Skeletal muscle tissue (tissue), 4 donors: ENCODE measurements around the gene SLC25A22. TPM values are rescaled to one million over a fixed set of nuclear protein-coding genes. Genes with fewer than 3 reads are reported as not detected.

ENCODE experiments used
- H3K27ac ChIP-seq: one replicate; pipeline ENCODE4 v1.7.0; 2013; ENCODE audit warnings: mild to moderate bottlenecking, low read depth, low read length, inconsistent platforms
- H3K27me3 ChIP-seq, 3 donors: one replicate each; pipeline ENCODE4 v1.7.0; 2013; ENCODE audit warnings: low read length in 3 of 3; ENCODE audit not compliant: control insufficient read depth in 3 of 3, insufficient read depth in 3 of 3
- H3K36me3 ChIP-seq, 3 donors: one replicate each; pipeline ENCODE4 v1.7.0; 2013; ENCODE audit warnings: low read length in 3 of 3; ENCODE audit not compliant: control insufficient read depth in 3 of 3, insufficient read depth in 3 of 3
- H3K4me1 ChIP-seq, 3 donors: one replicate each; pipeline ENCODE4 v1.7.0; 2013; ENCODE audit warnings: low read length in 3 of 3, mild to moderate bottlenecking in 3 of 3; ENCODE audit not compliant: control insufficient read depth in 3 of 3, insufficient read depth in 3 of 3
- H3K4me3 ChIP-seq, 3 donors: one replicate each; pipeline ENCODE4 v1.7.0; 2013; ENCODE audit warnings: low read length in 3 of 3
- H3K9ac ChIP-seq, 3 donors: one replicate each; pipeline ENCODE4 v1.7.0; 2013; ENCODE audit warnings: low read length in 3 of 3, mild to moderate bottlenecking in 3 of 3, moderate library complexity in 2 of 3, low read depth in 1 of 3
- H3K9me3 ChIP-seq, 3 donors: one replicate each; pipeline ENCODE4 v1.7.0; 2013; ENCODE audit warnings: low read length in 3 of 3; ENCODE audit not compliant: control insufficient read depth in 3 of 3
- total RNA-seq: library from RNA; depleted of rRNA; stranded (reverse); fragments of >200 nt; gene quantifications from one replicate; pipeline ENCODE4 v1.2.3, GENCODE V29; 2014
- donor health status: Osteomylitis.

Gene SLC25A22
- total RNA-seq, 1 donor from 2014 or later = 2.6 TPM

- Histone ChIP-seq H3K27me3 (peaks cover 13 to 63% (median 26%) of the 10 kb centered on the region in 3 donors), H3K4me1 (peaks cover 54 to 75% (median 57%) of the 10 kb centered on the region in 3 donors), H3K9me3 (no peaks in the 10 kb centered on the region), H3K36me3 (peaks cover 12 to 20% (median 15%) of the 10 kb centered on the region in 3 donors), H3K9ac (peak overlapping the region in 1 of 3 donors; percentile 62), H3K27ac (peak overlapping the region; percentile 25), H3K4me3 (peak overlapping the region in 1 of 3 donors; percentile 49)
Measured at GRCh38 chr11:828506-829175, 30.6 kb upstream of the SLC25A22 start.

DNA sequence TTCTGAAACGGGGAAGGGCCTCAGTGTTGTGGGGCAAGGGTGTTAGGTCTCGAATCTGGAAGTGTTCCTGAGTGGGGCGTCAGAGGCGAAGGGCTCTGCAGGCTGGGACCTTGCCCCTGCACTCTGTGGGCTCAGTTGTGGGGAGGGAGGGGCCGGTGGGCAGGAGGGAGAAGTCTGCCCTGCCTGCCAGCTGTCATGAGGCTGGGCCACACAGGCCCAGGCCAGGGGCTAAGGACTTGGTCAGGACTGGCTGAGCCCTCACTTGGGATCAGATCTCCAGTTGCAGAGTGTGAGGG lies 29.8 kb upstream of the SLC25A22 start, which contains the start of gene CRACR2B:
CRACR2B (plus strand) TSS at position 23 of the 296 bp plus-strand sequence. CDS start 689 bp downstream, outside the sequence.
- H3K36me3 ChIP-seq = peaks cover 12 to 20% (median 19%) of the 10 kb centered on the region in 3 donors
- peaks cover 54 to 74% (median 55%) of the 10 kb centered on the region in 3 donors for H3K4me1 ChIP-seq
- H3K9me3 ChIP-seq = no peaks in the 10 kb centered on the region
- H3K4me3 ChIP-seq = peak within 1 kb of the TSS; percentile 7 to 52 (median 49)
- peaks cover 13 to 63% (median 26%) of the 10 kb centered on the region in 3 donors for H3K27me3 ChIP-seq
- H3K27ac ChIP-seq = peak within 1 kb of the TSS; percentile 40
- H3K9ac ChIP-seq = peak within 1 kb of the TSS; percentile 43 to 62 (median 45)

DNA sequence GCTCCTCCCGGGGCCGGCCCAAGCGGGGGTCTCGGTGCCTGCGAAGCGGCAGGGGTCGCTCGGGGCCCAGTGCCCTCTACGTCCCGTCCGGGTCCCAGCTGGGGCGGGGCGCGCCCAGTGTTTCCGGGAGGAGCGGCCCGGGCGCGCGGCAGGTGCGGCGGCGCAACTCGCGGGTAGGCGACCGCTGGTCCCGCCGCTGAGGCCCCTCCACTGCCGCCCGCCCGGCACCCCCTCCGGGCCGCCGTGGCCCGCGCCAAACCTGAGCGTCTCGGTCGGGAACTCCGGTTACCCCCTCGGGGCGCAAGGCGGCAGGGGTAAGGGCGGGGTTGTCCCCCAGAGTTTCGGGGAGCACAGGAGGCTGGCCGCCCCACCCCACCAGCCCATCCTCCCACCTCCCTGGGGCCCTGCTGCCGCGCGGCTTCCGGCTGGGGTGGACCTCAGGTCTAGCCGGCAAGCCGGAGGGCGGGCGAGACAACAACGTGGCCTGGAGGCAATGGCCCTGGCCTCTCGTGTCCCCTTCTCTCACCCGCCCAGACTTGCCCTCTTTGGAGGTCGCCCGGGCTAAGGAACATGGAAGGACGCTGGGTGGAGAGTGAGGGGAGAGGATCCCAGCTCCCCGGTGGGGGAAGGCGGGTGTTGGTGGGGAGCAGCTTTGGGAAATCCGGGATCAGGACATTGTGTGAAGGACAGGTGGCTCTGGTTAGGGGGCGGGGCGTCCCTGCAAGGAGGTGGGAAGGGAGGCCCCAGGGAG lies 29.2 kb upstream of the SLC25A22 start:
- H3K36me3 ChIP-seq = peaks cover 12 to 22% (median 20%) of the 10 kb centered on the region in 3 donors
- peak overlapping the region; percentile 7 to 52 (median 49) for H3K4me3 ChIP-seq
- peaks cover 54 to 75% (median 56%) of the 10 kb centered on the region in 3 donors for H3K4me1 ChIP-seq
- peaks cover 13 to 63% (median 26%) of the 10 kb centered on the region in 3 donors for H3K27me3 ChIP-seq
- H3K9me3 ChIP-seq = no peaks in the 10 kb centered on the region
- peak overlapping the region; percentile 40 for H3K27ac ChIP-seq
- peak overlapping the region; percentile 43 to 62 (median 45) for H3K9ac ChIP-seq

DNA sequence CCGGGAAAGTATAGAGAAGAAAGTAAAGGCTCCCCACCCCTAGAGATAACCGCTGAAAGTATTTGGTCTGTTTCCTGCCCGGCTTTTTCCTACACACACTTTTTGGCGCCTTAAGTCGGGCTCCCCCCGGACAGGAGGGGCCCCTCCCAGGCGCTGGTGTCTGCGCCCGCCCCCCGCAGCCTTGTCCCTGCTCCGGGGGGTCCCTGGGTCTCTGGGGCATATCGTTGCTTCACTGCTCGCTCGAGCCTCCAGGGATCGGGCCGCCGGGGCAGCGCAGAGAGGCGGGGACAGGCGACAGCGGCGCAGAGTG lies 28.7 kb upstream of the SLC25A22 start:
- Histone ChIP-seq H3K4me1 (peaks cover 54 to 75% (median 56%) of the 10 kb centered on the region in 3 donors), H3K27ac (no peak overlapping the region), H3K36me3 (peaks cover 12 to 24% (median 23%) of the 10 kb centered on the region in 3 donors), H3K9me3 (no peaks in the 10 kb centered on the region), H3K4me3 (peak overlapping the region; percentile 7 to 52 (median 49)), H3K27me3 (peaks cover 13 to 60% (median 26%) of the 10 kb centered on the region in 3 donors), H3K9ac (peak overlapping the region in 1 of 3 donors; percentile 62)

DNA sequence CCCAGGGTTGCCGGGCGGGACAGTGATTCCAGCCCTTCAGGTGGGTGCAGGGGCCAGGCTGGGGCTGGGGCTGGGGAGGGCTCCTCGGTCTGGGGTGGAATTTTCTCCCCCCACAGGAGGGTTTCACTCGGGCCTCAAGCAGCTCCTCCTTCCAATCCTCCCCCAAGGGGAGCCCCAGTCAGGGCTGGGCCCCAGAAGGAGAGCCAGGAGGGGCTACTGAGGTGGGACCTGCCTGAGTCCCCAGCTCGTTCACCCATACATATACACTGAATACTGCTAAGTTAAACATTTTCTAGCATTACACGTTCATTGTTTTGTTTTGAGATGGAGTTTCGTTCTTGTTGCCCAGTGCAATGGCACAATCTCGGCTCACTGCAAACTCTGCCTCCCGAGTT lies 28.1 kb upstream of the SLC25A22 start:
- peaks cover 13 to 54% (median 26%) of the 10 kb centered on the region in 3 donors for H3K27me3 ChIP-seq
- no peak overlapping the region for H3K27ac ChIP-seq
- peaks cover 12 to 28% (median 23%) of the 10 kb centered on the region in 3 donors for H3K36me3 ChIP-seq
- no peak overlapping the region for H3K4me3 ChIP-seq
- no peaks in the 10 kb centered on the region for H3K9me3 ChIP-seq
- H3K4me1 ChIP-seq = peaks cover 55 to 75% (median 59%) of the 10 kb centered on the region in 3 donors
- H3K9ac ChIP-seq = no peak overlapping the region

GRCh38 chr11:825366-826226 lies 27.5 kb upstream of the SLC25A22 start:
- Histone ChIP-seq H3K4me3 (no peak overlapping the region), H3K4me1 (peaks cover 56 to 75% (median 61%) of the 10 kb centered on the region in 3 donors), H3K36me3 (peaks cover 12 to 28% (median 23%) of the 10 kb centered on the region in 3 donors), H3K27me3 (peaks cover 13 to 50% (median 26%) of the 10 kb centered on the region in 3 donors), H3K9ac (peak overlapping the region in 1 of 3 donors; percentile 3), H3K9me3 (no peaks in the 10 kb centered on the region), H3K27ac (no peak overlapping the region)

DNA sequence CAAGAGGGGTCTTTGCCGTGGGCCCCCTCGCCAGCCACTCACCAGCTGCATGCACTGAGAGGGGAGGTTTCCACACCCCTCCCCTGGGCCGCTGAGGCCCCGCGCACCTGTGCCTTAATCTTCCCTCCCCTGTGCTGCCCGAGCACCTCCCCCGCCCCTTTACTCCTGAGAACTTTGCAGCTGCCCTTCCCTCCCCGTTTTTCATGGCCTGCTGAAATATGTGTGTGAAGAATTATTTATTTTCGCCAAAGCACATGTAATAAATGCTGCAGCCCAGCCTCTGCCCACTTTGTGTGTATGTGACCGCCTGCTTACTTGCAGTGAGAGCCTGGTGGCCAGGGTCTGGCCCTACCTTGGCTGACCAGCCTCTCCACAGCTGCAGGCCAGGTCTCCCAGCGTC lies 26.9 kb upstream of the SLC25A22 start:
- Histone ChIP-seq H3K4me3 (no peak overlapping the region), H3K27me3 (peaks cover 13 to 44% (median 26%) of the 10 kb centered on the region in 3 donors), H3K4me1 (peaks cover 58 to 74% (median 62%) of the 10 kb centered on the region in 3 donors), H3K27ac (no peak overlapping the region), H3K36me3 (peaks cover 12 to 28% (median 23%) of the 10 kb centered on the region in 3 donors), H3K9ac (no peak overlapping the region), H3K9me3 (no peaks in the 10 kb centered on the region)

- Histone ChIP-seq H3K27me3 (peaks cover 8 to 38% (median 21%) of the 10 kb centered on the region in 3 donors), H3K4me3 (no peak overlapping the region), H3K4me1 (peaks cover 54 to 69% (median 56%) of the 10 kb centered on the region in 3 donors), H3K9ac (no peak overlapping the region), H3K36me3 (peaks cover 12 to 28% (median 23%) of the 10 kb centered on the region in 3 donors), H3K27ac (no peak overlapping the region), H3K9me3 (no peaks in the 10 kb centered on the region)
Measured at GRCh38 chr11:824292-824880, 26.3 kb upstream of the SLC25A22 start.
